ENCODE results near the gene COG6.

The COG6 gene

DNA sequence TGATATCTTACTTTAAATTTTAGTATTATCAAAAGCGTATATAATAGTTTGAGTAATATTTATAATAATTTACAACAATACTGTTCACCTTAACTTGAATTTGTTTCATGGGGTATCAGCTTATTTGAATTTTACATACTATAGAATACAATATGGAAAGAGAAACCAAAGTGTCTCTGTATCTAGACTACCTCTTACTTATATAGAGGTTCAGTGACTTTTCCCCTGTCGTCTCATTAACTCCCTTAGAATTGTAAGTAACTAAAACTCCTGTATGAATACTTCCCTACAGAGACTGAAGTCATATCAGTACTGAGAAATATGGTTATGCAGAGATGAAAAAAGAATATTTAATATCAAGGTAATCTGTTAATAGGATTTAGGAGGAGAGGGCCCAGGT, 26.8 kb downstream of the COG6 start:
- no peak for DNase-seq (ENCODE audit: low spot score)

DNA sequence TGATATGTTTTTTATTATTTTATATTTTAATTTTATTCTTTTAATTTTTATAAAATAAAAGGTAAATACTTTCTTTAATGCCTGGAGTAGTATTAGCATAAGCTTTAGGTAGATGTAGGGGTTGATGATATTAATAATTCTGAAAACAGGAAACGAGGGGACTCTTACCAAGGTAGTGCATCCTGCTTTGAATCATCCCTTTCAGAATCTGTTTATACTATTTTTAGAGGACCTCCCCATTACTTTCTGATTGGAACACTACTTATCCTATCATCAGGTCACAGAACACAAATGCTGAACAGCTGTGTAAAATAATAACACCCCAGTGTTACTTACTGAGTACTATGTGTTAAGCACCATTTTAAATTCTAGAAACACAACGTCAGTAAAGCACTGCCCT, 27.3 kb downstream of the COG6 start:
- DNase-seq (ENCODE audit: low spot score): no peak

DNA sequence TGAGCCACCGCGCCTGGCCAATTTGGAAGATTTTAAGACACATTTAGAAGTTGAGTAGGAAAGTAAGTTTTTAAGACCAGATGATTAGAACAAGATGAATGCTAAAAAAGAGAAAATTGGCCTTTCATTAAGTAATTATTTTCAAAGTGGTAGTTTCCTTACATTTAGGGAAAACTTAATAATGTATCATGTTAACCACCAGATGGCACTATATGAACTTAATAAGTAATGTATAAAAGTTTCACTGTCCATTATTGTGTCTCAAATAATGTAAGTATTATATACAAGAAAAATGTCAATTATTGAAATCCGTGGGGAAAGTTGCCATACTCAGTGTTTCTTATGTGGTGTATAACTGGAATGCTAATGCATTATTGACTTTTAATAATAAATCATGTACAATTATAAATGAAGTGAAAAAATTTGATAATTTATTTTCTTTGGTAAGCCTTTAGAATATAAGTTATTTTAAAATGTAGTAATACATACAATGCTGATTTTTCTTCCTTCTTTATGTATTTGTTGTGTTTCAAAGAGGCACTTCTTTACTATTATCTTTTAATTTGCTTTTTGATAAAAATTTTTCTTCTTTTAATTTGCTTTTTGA, 29.2 kb downstream of the COG6 start:
- peak; percentile 59 for DNase-seq (ENCODE audit: low spot score)

DNA sequence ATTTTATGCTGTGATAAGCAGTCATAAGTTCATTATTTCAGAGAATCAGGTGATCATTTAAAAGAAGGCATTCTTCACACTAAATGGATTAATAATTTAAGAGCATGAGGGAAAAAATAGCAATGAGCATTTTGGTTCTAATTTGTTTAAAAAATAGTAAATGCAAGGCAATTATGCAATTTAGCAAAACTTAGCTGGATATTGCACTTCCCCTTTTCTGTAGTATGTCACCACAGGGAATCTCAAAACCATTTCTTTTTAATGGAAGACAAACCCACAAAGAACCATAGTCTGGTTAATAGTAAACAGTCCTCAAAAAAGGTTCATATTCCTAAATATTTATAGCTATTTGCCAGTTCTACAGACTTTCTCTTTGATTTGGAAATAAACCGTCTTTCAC, 30.2 kb downstream of the COG6 start:
- DNase-seq (ENCODE audit: low spot score): no peak

DNA sequence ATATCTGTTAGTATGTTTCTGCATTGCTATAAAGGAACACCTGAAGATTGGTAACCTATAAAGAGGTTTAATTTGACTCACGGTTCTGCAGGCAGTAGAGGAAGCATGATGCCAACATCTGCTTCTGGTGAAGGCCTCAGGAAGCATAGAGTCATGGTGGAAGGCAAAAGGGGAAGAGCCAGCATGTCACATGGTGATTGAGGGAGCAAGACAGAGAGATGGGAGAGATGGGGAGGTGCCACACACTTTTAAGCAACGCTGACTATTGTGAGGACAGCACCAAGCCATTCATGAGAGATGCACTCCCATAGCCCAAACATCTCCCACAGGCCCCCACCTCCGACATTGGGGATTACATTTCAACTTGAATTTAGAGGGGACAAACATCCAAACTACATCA, 32.8 kb downstream of the COG6 start:
- DNase-seq (ENCODE audit: low spot score): no peak

DNA sequence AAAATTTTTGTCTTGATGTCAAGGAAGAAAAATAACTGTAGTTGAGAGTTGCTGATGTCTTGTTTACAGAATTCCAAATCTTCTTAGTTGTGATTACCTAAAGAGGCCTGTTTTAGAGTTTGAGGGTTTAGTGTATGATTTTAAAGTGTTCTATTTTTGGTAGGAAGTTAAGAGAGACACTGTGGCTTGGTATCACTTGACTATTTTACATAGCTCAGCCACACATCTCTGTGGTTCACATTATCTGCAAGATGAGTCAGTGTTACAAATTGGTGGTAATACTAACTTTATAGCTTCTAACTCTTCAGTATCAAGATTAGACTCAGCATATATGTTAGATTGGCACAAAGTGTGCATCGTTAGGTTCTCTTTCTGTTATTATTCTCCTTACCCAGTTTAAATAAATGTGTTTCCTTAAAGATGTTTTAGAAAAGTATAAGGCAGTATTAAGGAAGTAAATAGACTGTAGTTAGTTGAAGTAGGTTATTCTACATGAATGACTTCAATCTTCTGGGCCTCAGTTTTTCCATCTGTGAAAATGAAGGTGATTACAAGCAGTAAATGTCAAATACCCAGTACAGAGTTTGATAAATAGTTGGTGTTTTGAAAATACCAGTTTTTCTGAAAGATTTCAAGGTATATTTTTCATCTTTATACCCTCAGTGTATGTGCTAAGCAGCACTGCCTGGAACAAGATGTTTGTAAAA, 33.4 kb downstream of the COG6 start:
- DNase-seq (ENCODE audit: low spot score): no peak

DNA sequence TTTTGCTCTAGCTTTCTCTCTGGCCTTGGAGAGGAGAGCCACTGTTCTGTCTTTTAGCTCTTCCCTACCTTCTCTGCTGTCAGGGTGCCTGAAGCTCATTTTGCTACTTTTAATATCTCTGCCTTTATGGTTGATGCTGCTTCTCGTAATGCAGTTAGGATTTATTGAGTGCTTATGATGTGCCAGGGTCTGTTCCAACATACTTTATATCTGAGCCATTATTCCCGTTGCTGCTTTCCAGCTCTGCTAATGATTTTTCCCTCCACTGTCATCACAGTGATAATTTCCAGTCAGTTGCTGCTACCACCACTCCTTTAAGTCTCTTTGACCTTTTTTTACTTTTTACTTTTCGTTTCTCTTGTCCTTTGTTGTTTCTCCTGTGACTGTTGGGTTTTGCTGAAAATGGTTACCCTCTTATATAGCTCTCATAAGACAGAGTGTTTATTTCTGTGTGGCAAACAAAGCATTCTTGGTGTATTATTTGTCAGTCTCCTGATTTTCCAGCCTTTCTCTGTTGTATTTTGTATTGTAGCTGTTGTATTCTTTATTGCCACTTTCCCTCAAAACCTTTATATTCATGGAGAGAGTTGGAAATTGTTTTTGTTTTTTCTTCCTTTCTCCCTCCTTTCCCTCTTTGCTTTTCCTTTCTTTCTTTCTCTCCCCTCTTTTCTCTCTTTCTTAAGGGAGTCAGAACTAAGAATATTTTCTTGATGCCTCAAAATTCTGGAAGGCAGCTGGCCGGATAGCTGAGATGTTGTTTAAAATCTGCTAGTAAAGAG, 37.4 kb downstream of the COG6 start:
- DNase-seq (ENCODE audit: low spot score): no peak

DNA sequence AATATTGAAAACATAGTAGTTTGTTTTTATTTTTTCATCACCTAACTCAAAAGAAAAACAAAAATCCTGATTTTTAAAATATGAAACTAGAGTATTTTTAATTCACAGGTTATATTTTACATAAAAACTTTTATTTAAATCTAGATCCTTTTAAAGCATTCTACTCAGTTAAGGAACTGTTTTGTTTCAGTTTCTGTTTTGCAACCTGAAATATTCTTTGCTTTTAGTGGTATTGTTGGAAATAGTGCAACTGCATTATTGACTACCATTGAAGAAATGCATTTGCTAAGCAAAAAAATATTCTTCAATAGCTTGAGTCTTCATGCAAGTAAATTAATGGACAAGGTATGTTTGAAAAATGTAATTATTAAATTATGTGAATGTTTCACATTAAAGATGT, 43.8 kb downstream of the COG6 start:
- no peak for DNase-seq (ENCODE audit: low spot score)

GRCh38 chr13:39712626-39713025, 57.2 kb downstream of the COG6 start:
- no peak for DNase-seq (ENCODE audit: low spot score)

DNA sequence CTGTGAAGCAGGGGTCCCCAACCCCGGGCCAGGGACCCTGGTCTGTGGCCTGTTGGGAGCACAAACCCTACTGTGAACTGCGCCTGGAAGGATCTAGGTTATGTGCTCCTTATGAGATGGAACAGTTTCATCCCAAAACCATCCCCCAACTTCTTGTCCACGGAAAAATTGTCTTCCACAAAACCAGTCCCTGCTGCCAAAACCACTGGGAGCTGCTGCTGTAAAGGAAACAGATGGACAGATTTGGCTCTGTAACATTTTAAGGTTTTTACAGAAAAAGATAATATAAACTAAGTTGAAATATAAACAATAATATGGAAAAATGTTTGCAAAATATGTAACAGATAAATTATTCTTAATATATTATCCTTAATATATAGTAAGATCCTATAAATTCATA, 73.7 kb downstream of the COG6 start:
- no peak for DNase-seq (ENCODE audit: low spot score)

DNA sequence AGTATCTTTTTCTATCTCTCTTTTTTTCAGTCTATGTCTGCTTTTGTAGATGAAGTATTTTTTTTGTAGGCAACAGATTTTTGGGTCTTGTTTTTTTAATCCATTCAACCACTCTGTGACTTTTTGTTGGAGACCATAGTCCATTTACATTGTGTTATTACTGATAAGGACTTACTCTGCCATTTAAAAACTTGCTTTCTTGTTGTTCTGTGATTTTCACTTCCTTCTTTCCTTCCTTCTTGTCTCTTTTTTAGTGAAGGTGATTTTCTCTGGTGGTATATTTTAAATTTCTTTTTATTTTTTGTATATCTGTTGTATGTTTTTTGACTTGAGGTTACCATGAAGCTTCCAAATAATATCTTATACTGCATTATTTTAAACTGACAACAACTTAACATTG, 79.5 kb downstream of the COG6 start:
- DNase-seq (ENCODE audit: low spot score): no peak

DNA sequence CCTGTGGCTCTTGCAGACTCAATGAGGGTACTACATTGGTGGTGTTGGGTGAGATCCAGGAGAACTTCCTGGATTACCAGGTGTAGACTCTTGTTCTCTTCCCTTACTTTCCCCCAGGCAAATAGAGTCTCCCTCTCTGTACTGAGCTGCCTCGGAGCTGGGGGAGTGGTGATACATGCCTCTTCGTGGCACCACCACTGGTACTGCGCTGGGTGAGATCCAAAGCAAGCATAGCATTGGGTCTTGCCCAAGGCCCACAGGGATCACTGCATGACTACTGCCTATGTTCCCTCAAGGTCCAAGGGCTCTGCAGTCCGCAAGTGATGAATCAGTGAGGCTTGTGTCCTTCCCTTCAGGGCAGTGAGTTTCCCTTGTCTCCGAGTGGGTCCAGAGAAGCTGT, 81.6 kb downstream of the COG6 start:
- no peak for DNase-seq (ENCODE audit: low spot score)

DNA sequence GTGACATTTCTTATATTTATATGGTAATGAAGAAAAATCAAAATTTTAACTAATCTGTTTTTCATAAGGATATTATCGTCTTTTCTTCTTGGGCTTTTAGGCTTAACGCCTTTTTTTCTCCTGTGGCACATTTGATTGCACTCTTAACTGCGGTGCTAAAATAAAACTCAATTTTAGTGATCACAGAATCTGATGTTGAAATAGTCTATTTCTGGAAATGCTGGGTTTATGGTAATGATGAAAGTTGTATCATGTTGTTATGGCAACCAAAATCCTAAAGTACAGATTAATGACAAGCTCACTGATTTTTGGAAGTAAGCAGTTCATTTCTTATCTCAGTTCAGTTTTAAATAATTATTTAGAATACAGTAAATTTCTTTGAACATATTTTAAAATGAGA, 85.3 kb downstream of the COG6 start:
- no peak for DNase-seq (ENCODE audit: low spot score)

GRCh38 chr13:39748961-39749360, 93.5 kb downstream of the COG6 start:
- DNase-seq (ENCODE audit: low spot score): no peak

DNA sequence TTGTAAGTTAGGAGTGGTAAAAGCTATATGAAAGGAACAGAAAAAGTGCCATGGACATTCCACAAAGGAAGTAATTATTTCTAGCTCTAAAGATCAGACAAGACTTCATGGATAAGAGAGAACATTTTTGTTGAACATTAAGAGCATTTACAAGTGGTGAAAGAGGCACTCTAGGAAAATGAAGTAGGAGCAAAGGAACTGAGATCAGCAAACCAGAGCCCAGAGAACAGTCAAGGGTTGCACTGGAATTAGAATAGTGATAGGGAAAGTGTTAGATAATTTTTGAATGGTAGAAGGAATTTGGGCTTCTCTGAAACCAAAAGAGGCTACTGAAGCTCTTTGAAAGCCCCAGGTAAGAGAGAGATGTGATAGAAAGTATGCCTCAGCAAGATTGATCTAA, 94.1 kb downstream of the COG6 start:
- DNase-seq (ENCODE audit: low spot score): no peak

DNA sequence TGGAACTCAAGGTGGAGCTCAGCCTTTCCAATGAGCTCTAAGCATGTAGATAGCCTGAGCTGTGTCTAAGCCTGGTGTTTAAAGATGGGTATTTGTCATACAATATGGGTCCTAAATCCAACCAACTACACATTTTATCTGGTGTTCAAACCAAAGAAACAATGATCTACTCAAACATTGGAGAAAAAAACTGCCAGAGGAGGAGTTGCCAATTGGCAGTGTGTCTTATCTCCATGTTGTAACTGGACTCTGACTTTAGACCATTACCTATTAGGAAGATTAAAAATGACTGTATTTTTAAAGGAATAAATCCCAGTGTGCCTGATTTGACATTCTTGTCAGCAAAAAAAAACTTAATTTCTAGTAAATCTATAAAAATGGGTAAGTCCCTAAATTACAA, 96.3 kb downstream of the COG6 start:
- DNase-seq (ENCODE audit: low spot score): no peak

GRCh38 chr13:39760521-39760920, 105.1 kb downstream of the COG6 start:
- no peak for DNase-seq (ENCODE audit: low spot score)

DNA sequence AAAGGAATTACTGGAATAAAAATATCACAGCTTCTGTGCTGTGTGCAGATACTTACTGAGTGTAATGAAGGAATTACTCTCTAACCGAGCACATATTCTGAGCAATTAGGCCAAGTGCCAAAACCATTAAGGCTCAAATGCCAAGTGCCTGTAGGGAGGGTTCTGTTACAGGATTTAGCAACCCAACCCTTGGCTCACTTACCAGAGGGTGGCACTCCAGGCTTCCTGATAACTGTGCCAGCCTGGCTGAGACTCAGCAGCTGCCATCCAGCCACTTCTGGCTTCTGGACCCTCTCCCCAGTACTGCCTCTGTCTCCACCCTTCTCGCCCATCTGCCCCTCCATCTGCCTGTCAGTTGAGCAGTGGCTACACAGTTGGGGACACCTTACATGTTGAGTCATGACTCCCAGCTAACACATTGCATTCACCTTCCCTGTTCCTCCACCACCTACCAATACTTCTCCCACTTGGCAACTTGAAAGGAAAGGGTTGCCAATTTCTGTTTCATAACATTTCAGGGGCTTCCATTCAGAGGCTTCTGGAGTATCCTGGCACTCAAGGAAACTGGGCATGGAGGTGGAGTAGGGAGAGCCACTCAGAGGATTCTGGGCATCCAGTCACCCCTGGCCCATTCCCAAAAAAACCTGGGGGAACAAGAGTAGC, 110.5 kb downstream of the COG6 start:
- peak; percentile 36 for DNase-seq (ENCODE audit: low spot score)

DNA sequence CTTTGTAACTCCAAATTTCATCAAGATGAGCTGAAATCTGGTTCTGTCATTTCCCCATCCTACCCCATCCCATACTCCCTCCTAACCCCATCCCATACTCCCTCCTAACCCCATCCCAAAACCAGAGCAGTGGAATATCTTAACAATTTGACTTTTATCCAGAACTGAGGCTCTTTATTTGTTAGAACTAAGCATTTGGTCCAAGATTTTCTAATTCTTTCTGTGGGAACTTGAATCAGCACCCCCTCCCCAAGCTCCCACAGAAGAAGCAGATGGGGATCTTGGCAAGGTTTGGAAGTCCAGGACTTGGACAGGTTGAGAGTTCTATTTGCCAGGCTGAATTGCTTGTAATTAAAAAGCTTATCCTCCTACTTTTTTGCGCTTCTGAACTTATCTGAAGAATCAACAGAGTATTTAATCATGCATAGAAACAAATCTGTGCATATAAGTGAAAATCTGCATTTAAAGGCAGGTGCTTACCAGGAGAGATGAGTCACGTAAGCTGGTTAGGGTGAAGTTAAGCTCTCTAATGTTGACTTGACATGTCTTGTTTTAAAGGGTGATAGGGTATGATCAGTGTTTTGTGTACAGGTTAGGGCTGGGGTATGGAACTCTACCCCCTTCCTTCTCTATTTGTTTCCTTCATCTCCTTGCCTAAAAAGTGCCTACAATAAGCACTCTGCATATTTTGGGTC, 111.1 kb downstream of the COG6 start:
- DNase-seq (ENCODE audit: low spot score): no peak

DNA sequence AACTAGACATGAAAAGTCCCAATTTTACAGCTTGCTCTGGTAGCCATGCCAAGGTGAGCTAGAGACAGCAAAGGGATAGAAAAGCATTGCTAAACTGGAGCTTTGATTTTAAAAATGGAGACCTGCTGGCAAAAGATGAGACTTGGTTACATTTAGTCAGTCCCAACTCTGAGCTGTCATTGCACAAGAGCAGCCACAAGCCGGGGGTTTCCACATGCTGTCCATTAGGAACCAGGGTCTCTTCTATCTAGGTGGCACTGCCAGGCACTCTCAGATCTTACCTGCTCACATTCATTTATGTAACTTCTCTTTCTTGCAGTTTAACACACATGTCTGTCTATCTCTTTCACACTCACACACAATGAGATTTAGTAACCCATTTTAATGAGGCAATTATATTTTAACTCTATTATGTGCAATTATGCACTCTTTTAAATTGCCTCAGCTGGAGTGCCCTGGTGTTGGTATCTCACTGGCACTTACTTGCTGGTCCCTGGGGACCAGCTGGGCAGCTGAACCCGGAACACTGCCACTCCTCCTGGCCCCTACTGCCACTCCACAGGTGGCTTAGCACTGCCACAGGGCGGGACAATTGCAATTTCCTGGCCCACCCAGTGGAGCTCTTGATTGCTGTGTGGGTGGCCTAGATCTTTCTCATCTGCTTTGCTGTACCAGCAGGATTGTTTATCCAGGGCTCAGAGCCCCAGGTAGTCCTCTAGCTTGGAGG, 112.5 kb downstream of the COG6 start:
- DNase-seq (ENCODE audit: low spot score): peak; percentile 35

GRCh38 chr13:39768962-39769361, 113.5 kb downstream of the COG6 start:
- no peak for DNase-seq (ENCODE audit: low spot score)
